ENCODE data around the gene ACP3.

DNA sequence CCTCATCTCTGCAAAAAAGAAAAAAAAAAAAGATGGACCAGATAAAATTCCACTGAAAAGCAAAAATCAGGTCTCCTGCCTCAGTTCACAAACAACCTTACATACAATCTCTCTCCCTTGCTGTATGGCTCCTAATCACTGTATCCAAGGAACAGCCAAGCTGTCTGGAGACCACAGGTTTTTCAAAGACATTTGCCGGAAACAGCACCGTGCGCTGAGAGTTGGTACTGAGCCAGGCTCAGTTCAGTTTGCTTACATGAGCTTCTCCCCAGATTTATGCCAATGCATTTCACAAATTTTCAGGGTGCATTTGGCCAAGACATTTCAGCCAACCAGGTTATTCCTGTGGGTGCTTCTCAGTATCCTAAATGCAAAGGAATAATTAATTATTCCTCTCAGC, 4.1 kb downstream of the ACP3 start:
- TF ChIP-seq CTCF (IDR thresholded peaks at IDR 0.05 in 4 of 5, conservative IDR thresholded peaks at IDR 0.05 in 1 of 5) (no peak), POLR2A (IDR thresholded peaks at IDR 0.05) (no peak)

All from gastrocnemius medialis (tissue), 4 donors.